Endothelial cell of umbilical vein (primary cell): Measurements from ENCODE around the gene RIMS3. TPM values are rescaled to one million over a fixed set of nuclear protein-coding genes. Genes with fewer than 3 reads are reported as not detected.
A peak's percentile ranks its signal among the peaks of the same experiment; 100 is the strongest.

Source experiments
- BruUV-seq: library from RNA; stranded (reverse); fragments of 400-500 nt; replicated peaks from 2 replicates; lab custom pipeline; 2021; lab: Mats Ljungman, UMichigan
- CTCF ChIA-PET: fragments of 300-600, 350-600 bp; sonication (Branson Sonifier 250); formaldehyde crosslinking; loops from one replicate; lab custom pipeline; 2021; ENCODE audit warnings: antibody characterized with exemption, inconsistent platforms; lab: Charles Lee
- POLR2A ChIA-PET: fragments of 300-600, 350-600 bp; sonication (Branson Sonifier 250); formaldehyde crosslinking; loops from one replicate; lab custom pipeline; 2021; ENCODE audit warnings: antibody characterized with exemption, inconsistent platforms; lab: Charles Lee
- DNase-seq: peaks from one replicate; pipeline ENCODE4 v3.0.0-alpha.2; 2011; ENCODE audit warnings: low read depth, low spot score
- FAIRE-seq: peaks from 2 replicates; lab custom pipeline; 2011; peaks lifted over from hg19 to GRCh38; lab: Jason Lieb, UNC
- H2AFZ ChIP-seq: 2 replicates; pipeline ENCODE4 v1.6.0; 2012; ENCODE audit warnings: low read depth, low read length, control low read depth, inconsistent platforms
- H3K27ac ChIP-seq: 2 replicates; pipeline ENCODE4 v1.5.1; 2011; ENCODE audit warnings: low read depth, mild to moderate bottlenecking, control low read depth, low read length, moderate library complexity; ENCODE audit not compliant: insufficient read depth
- H3K27me3 ChIP-seq, 2 experiments: 2 replicates each; pipeline versions ENCODE4 v1.6.0 to v1.6.1; 2011; ENCODE audit warnings: low read length in 2 of 2, mixed read lengths in 1 of 2; ENCODE audit not compliant: control insufficient read depth in 2 of 2, insufficient read depth in 2 of 2
- H3K36me3 ChIP-seq, 2 experiments: 2 replicates in 1 of 2; 3 replicates in 1 of 2; pipeline ENCODE4 v1.5.1; 2011; ENCODE audit warnings: low read length in 2 of 2, mild to moderate bottlenecking in 1 of 2, moderate library complexity in 1 of 2; ENCODE audit not compliant: control insufficient read depth in 2 of 2, insufficient read depth in 2 of 2; ENCODE audit errors: extremely low read depth in 1 of 2
- H3K4me1 ChIP-seq: 3 replicates; pipeline ENCODE4 v1.5.1; 2011; ENCODE audit warnings: mild to moderate bottlenecking, low read length; ENCODE audit not compliant: control insufficient read depth, insufficient read depth; ENCODE audit errors: extremely low read depth
- H3K4me2 ChIP-seq: 2 replicates; pipeline ENCODE4 v1.6.1; 2011; ENCODE audit warnings: low read length, control low read depth, mixed read lengths; ENCODE audit not compliant: insufficient read depth
- H3K4me3 ChIP-seq, 3 experiments: fragments of 200-600 bp in 1 of 3; sonication (generic), shearing (Covaris generic) in 1 of 3; replicated peaks in 1 of 3; 2 replicates each; pipeline ENCODE4 v1.5.1; 2011 to 2016; ENCODE audit warnings: control low read depth in 3 of 3, low read length in 3 of 3, mild to moderate bottlenecking in 2 of 3, inconsistent platforms in 1 of 3, low read depth in 1 of 3, moderate library complexity in 1 of 3; ENCODE audit not compliant: insufficient read depth in 1 of 3
- H3K79me2 ChIP-seq: 2 replicates; pipeline ENCODE4 v1.6.0; 2012; ENCODE audit warnings: low read length, inconsistent platforms; ENCODE audit not compliant: control insufficient read depth, insufficient read depth
- H3K9ac ChIP-seq: replicated peaks from 2 replicates; pipeline ENCODE3; 2011; ENCODE audit warnings: low read length, control low read depth; ENCODE audit not compliant: insufficient read depth; ENCODE audit errors: extremely low read depth
- H3K9me1 ChIP-seq: replicated peaks from 3 replicates; pipeline ENCODE4 v1.6.0; 2011; ENCODE audit warnings: mild to moderate bottlenecking, low read length; ENCODE audit not compliant: control insufficient read depth, insufficient read depth; ENCODE audit errors: extremely low read depth
- H3K9me3 ChIP-seq: replicated peaks from 2 replicates; pipeline ENCODE4 v1.5.1; 2012; ENCODE audit warnings: low read length, inconsistent platforms; ENCODE audit not compliant: control insufficient read depth, insufficient read depth
- H4K20me1 ChIP-seq: replicated peaks from 2 replicates; pipeline ENCODE3; 2011; ENCODE audit warnings: mild to moderate bottlenecking, low read length; ENCODE audit not compliant: control insufficient read depth, insufficient read depth; ENCODE audit errors: extremely low read depth
- EZH2 ChIP-seq: IDR thresholded peaks from 2 replicates; pipeline ENCODE4 v1.6.1; 2012; ENCODE audit warnings: borderline replicate concordance, low read depth, mild to moderate bottlenecking, moderate library complexity, low read length, inconsistent platforms; ENCODE audit not compliant: severe bottlenecking
- dilution Hi-C: fragments of 300-500 bp; cut with MboI; formaldehyde crosslinking; loops from one replicate; pipeline ENCODE4 v1.15.0; 2019; ENCODE audit warnings: low sequenced_read_pairs; ENCODE audit not compliant: extremely low pct_ligation_motif_present
- intact Hi-C: fragments of 100-400 bp; cut with micrococcal nuclease; formaldehyde crosslinking; loops from one replicate; pipeline ENCODE4 v1.10.0; 2022
- polyA plus RNA-seq, 4 experiments: library from polyadenylated mRNA; depleted of rRNA in 3 of 4; stranded (reverse) in 3 of 4; unstranded in 1 of 4; fragments of >200 nt; gene quantifications; 2 replicates each; pipeline versions ENCODE4 v1.2.1 to v1.2.3, GENCODE V29; 2011 to 2012; ENCODE audit warnings: missing spikeins in 1 of 4
- total RNA-seq: library from RNA; stranded (reverse); gene quantifications from 2 replicates; pipeline ENCODE4 v1.2.3, GENCODE V29; 2021
- TF ChIP-seq, protein P1 (sequence below): IDR thresholded peaks from 2 replicates; pipeline ENCODE4 v1.6.1; 2011; ENCODE audit not compliant: insufficient read depth, insufficient read length
- TF ChIP-seq, protein P2 (sequence below), 2 donors: IDR thresholded peaks; 1 replicate in 1 of 2; 2 replicates in 1 of 2; pipeline ENCODE4 v1.5.1; 2011; ENCODE audit warnings: low read length in 2 of 2, mild to moderate bottlenecking in 2 of 2, moderate library complexity in 2 of 2, control low read depth in 1 of 2, inconsistent platforms in 1 of 2, low read depth in 1 of 2; ENCODE audit not compliant: insufficient read depth in 1 of 2; ENCODE audit errors: extremely low read depth in 1 of 2

The RIMS3 gene
- total and polyA plus RNA-seq, 2 donors (not counting 3 experiments of a cell fraction or from before 2014, with no cell fraction given), result 0.14 to 0.15 TPM

DNA sequence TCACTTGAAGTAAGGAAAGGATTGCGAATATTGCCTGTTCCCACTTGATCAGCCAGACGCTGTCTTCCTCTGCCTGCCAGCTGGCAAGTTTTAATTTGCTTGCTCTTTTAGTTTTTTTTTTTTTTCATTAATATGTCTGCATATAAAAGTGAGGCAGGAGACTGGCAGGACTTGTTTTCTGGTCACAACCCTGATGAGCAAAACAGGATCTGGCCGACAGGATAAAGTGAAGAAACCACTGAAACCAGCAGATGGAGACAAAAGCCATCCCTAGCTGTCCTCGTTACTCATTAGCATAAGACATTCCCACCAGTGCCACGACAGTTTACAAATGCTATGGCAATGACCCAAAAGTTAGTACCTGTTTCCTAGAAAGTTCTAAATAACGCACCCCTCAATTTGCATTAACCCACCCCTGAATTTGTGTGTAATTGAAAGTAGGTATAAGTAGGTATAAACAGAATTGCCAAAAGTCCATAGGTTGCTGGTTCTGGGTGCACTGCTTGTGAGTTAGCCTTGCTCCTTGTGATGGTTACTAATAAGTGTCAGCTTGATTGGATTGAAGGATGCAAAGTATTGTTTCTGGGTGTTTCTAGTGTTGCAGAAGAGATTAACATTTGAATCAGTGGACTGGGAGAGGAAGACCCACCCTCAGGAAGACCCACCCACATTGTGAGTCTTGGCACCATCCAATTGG lies 73.2 kb downstream of the RIMS3 start:
- intact Hi-C loops, result no loop called here
- no TSS peak for BruUV-seq
- CTCF ChIA-PET, result interaction anchor here (0.9 to 2.8 kb wide), 2 partner anchors 38 to 59 kb away, joined by 3 to 12 read pairs; no protein-coding TSS in a partner anchor

More for the DNA sequence above, 73.2 kb downstream of the RIMS3 start:
- Histone ChIP-seq H3K9ac (no peak overlapping the region), H3K9me3 (no peaks in the 10 kb centered on the region), H3K4me1 (no peaks in the 10 kb centered on the region), H2AFZ (no peak overlapping the region), H3K4me2 (no peak overlapping the region), H3K36me3 (no peaks in the 10 kb centered on the region), H3K9me1 (no peaks in the 10 kb centered on the region), H3K4me3 (no peak overlapping the region), H3K27ac (no peak overlapping the region), H3K79me2 (no peaks in the 10 kb centered on the region), H4K20me1 (no peaks in the 10 kb centered on the region), H3K27me3 (peaks cover 0 to 4% of the 10 kb centered on the region in 2 experiments)
- FAIRE-seq, result no peak
- POLR2A ChIA-PET, result no interaction called here
- dilution Hi-C loops, result no loop called here
- DNase-seq, result peak; percentile 47
- TF ChIP-seq, protein P1, sequence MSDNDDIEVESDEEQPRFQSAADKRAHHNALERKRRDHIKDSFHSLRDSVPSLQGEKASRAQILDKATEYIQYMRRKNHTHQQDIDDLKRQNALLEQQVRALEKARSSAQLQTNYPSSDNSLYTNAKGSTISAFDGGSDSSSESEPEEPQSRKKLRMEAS, result no peak
- TF ChIP-seq, protein P2, sequence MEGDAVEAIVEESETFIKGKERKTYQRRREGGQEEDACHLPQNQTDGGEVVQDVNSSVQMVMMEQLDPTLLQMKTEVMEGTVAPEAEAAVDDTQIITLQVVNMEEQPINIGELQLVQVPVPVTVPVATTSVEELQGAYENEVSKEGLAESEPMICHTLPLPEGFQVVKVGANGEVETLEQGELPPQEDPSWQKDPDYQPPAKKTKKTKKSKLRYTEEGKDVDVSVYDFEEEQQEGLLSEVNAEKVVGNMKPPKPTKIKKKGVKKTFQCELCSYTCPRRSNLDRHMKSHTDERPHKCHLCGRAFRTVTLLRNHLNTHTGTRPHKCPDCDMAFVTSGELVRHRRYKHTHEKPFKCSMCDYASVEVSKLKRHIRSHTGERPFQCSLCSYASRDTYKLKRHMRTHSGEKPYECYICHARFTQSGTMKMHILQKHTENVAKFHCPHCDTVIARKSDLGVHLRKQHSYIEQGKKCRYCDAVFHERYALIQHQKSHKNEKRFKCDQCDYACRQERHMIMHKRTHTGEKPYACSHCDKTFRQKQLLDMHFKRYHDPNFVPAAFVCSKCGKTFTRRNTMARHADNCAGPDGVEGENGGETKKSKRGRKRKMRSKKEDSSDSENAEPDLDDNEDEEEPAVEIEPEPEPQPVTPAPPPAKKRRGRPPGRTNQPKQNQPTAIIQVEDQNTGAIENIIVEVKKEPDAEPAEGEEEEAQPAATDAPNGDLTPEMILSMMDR (IDR thresholded peaks at IDR 0.05; ENCODE audit: extremely low read depth in 1 of 2, insufficient read depth in 1 of 2, low read depth in 1 of 2, low read length in 2 of 2), result peak; percentile 19 to 48
- no peak for TF ChIP-seq EZH2
